Vagina (tissue), 2 donors: Measurements from ENCODE around the gene RAD51C. TPM values are rescaled to one million over a fixed set of nuclear protein-coding genes. Genes with fewer than 3 reads are reported as not detected.
"Not testable (repeated sequence)": the region's sequence is repeated elsewhere in the genome, so short reads cannot be mapped to it uniquely, and the experiment has no call there.

ENCODE experiments used
- DNase-seq, 2 donors: peaks; one replicate each; pipeline ENCODE4 v3.0.0-alpha.2; 2017; ENCODE audit errors: extremely low spot score in 2 of 2
- H3K27ac ChIP-seq: fragments of 200-600 bp; sonication (generic); one replicate; pipeline ENCODE4 v1.5.1; 2019
- H3K27me3 ChIP-seq: fragments of 200-600 bp; sonication (generic); one replicate; pipeline ENCODE4 v1.5.1; 2019
- H3K36me3 ChIP-seq, 2 donors: fragments of 200-600 bp; sonication (generic); one replicate each; pipeline ENCODE4 v1.5.1; 2017 to 2019
- H3K4me1 ChIP-seq: fragments of 200-600 bp; sonication (generic); one replicate; pipeline ENCODE4 v1.5.1; 2019
- H3K4me3 ChIP-seq, 2 donors: fragments of 200-600 bp; sonication (generic); 1 replicate in 1 of 2; 2 replicates in 1 of 2; pipeline ENCODE4 v1.5.1; 2016 to 2019
- H3K9me3 ChIP-seq: fragments of 200-600 bp; sonication (generic); one replicate; pipeline ENCODE4 v1.5.1; 2019
- CTCF ChIP-seq, 3 experiments: fragments of 450-650 bp in 2 of 3; fragments of 200-600 bp in 1 of 3; sonication (generic) in 1 of 3; IDR thresholded peaks; one replicate each; pipeline ENCODE4 v1.5.1; 2017 to 2019; ENCODE audit warnings: antibody characterized with exemption in 3 of 3, mild to moderate bottlenecking in 2 of 3, moderate library complexity in 2 of 3
- POLR2A ChIP-seq, 2 donors: fragments of 450-650 bp; IDR thresholded peaks; one replicate each; pipeline ENCODE4 v1.6.1; 2017; ENCODE audit warnings: antibody characterized with exemption in 2 of 2, mild to moderate bottlenecking in 2 of 2, moderate library complexity in 2 of 2
- POLR2AphosphoS5 ChIP-seq, 2 donors: sonication (generic); formaldehyde crosslinking; IDR thresholded peaks; one replicate each; pipeline ENCODE4 v1.9.0; 2017; ENCODE audit warnings: antibody characterized with exemption in 2 of 2, mild to moderate bottlenecking in 2 of 2, low read depth in 1 of 2; ENCODE audit not compliant: insufficient read depth in 1 of 2
- intact Hi-C: fragments of 100-400 bp; cut with DNase I; formaldehyde crosslinking; loops from one replicate; pipeline ENCODE4 v1.15.1; 2023
- total RNA-seq: library from RNA; depleted of rRNA; stranded (reverse); fragments of >200 nt; gene quantifications from one replicate; pipeline ENCODE4 v1.2.3, GENCODE V29; 2016

RAD51C gene
- total RNA-seq, 1 donor from 2014 or later: 8.3 TPM

DNA sequence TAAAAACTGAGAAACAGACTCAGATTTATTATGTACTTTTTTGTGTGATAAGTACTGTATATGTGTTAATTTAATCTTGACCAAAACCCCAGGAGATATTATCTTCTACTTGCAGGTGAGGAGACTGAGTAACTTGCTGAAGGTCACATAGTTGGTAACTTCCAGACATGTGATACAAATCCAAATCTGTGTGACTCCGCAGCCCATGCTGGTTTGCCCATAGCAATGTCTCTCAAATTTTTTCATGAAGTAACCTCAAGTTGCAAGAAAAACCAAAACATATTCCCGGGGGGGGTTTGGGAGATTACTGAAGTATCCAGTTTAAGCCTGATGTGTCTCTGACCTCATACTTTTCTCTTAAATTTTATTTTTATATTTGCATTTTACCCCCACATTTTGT is 3.9 kb upstream of the RAD51C start:
- TF ChIP-seq POLR2A (IDR thresholded peaks at IDR 0.05) (no peak), POLR2AphosphoS5 (IDR thresholded peaks at IDR 0.05; ENCODE audit: insufficient read depth in 1 of 2, low read depth in 1 of 2) (no peak), CTCF (IDR thresholded peaks at IDR 0.05) (no peak)
- peaks cover 14% of the 10 kb centered on the region for H3K4me1 ChIP-seq
- no peaks in the 10 kb centered on the region for H3K36me3 ChIP-seq
- no peaks in the 10 kb centered on the region for H3K9me3 ChIP-seq
- no peaks in the 10 kb centered on the region for H3K27me3 ChIP-seq
- H3K4me3 ChIP-seq: no peak overlapping the region
- DNase-seq: no peak
- intact Hi-C loops: loop anchor here (10.0 kb wide), 1 partner anchor 154 kb away; no protein-coding TSS in a partner anchor
- H3K27ac ChIP-seq: no peak overlapping the region

DNA sequence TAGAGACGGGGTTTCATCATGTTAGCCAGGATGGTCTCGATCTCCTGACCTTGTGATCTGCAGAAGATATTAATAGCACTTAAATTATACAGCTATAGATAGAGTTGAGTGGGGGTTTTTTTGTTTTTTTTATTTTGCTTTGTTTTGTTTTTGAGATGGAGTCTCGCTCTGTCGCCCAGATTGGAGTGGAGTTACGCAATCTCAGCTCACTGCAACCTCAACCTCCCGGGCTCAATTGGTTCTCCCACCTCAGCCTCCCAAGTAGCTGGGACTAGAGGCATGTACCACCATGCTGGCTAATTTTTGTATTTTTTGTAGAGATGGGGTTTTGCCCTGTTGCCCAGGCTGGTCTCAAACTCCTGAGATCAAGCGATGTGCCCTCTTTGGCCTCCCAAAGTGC is 2.4 kb upstream of the RAD51C start:
- intact Hi-C loops, H3K4me3 ChIP-seq, DNase-seq, H3K27ac ChIP-seq, H3K27me3 ChIP-seq, H3K9me3 ChIP-seq, H3K36me3 ChIP-seq: not testable (repeated sequence)
- H3K4me1 ChIP-seq: peaks cover 24% of the 10 kb centered on the region

DNA sequence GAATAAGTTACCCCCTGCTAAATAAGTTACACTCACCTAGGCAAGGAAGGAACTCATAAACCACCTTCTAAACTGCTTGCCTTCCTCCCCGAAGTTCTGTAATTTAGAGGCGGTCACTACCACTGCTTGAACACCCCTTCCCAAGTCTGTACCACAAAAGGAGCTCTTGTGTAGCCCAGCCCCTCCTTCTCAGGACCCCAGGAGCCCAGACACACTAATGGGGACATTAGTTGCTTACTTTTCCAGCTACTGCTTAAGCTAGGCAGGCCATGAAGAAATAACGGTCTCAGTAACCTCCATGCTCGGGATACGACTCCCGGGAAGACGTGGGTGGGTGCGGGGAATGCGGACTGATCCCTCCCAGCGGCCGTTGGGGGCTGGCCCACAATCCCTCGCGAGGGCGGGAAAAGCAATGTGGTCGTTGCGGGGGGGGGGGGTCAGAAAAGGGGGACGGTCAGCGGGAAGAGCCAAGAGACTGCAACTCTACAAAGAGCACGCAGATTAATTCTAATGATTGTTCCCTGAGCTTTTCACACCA is 632 bp upstream of the RAD51C start, which contains the start of gene TEX14:
Gene TEX14 (minus strand): TSS at position 345 of the 538 bp plus-strand sequence. CDS start 40,044 bp downstream, outside the sequence.
- no peak for TF ChIP-seq POLR2AphosphoS5 (IDR thresholded peaks at IDR 0.05; ENCODE audit: insufficient read depth in 1 of 2, low read depth in 1 of 2)
- TF ChIP-seq POLR2A (IDR thresholded peaks at IDR 0.05): no peak
- TF ChIP-seq CTCF (IDR thresholded peaks at IDR 0.05): no peak
- Histone ChIP-seq H3K27me3 (no peaks in the 10 kb centered on the region), H3K27ac (peak within 1 kb of the TSS; percentile 49), H3K9me3 (no peaks in the 10 kb centered on the region), H3K36me3 (no peaks in the 10 kb centered on the region), H3K4me3 (peak within 1 kb of the TSS; percentile 58 to 68), H3K4me1 (peaks cover 24% of the 10 kb centered on the region)
- DNase-seq: no peak
- intact Hi-C loops: no loop called here

DNA sequence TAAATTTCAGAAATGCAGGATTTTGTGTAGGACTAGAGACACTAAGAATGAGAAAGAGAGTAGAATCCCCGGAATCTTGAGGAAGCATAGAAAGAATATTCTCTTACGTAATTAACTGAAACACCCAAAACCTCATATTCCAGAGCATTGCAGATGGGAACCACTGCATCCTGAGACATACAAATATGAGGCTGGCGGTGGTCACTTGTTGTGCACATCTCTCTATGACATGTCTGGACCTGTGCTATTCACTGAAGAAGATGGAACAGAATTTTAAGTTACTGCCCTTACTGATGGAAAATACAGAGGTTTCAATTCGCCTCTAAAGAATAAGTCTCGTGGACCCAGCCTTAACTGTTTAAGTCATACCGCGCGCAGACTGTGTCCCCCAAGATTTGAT is 806 bp downstream of the RAD51C start:
- Histone ChIP-seq H3K27ac (peak overlapping the region; percentile 49), H3K27me3 (no peaks in the 10 kb centered on the region), H3K36me3 (no peaks in the 10 kb centered on the region), H3K4me1 (peaks cover 24% of the 10 kb centered on the region), H3K9me3 (no peaks in the 10 kb centered on the region), H3K4me3 (peak overlapping the region; percentile 58 to 68)
- intact Hi-C loops: no loop called here
- no peak for DNase-seq
- TF ChIP-seq POLR2AphosphoS5 (IDR thresholded peaks at IDR 0.05; ENCODE audit: insufficient read depth in 1 of 2, low read depth in 1 of 2) (no peak), CTCF (IDR thresholded peaks at IDR 0.05) (no peak), POLR2A (IDR thresholded peaks at IDR 0.05) (no peak)

- Histone ChIP-seq H3K36me3 (no peaks in the 10 kb centered on the region), H3K9me3 (no peaks in the 10 kb centered on the region), H3K4me3 (no peak overlapping the region), H3K4me1 (peaks cover 24% of the 10 kb centered on the region), H3K27ac (no peak overlapping the region), H3K27me3 (no peaks in the 10 kb centered on the region)
- DNase-seq: no peak
- intact Hi-C loops: no loop called here
- TF ChIP-seq CTCF (IDR thresholded peaks at IDR 0.05) (no peak), POLR2AphosphoS5 (IDR thresholded peaks at IDR 0.05; ENCODE audit: insufficient read depth in 1 of 2, low read depth in 1 of 2) (no peak)
Observed at GRCh38 chr17:58693751-58694150, 1.3 kb downstream of the RAD51C start.
